NCI-H1105 (cell line): ENCODE data around the gene GRIA1.
"Not testable (repeated sequence)": the region's sequence is repeated elsewhere in the genome, so short reads cannot be mapped to it uniquely, and the experiment has no call there.

Experiments used
- DNase-seq: peaks from one replicate; lab custom pipeline; 2025; lab: John Stamatoyannopoulos, UW

The GRIA1 gene

DNA sequence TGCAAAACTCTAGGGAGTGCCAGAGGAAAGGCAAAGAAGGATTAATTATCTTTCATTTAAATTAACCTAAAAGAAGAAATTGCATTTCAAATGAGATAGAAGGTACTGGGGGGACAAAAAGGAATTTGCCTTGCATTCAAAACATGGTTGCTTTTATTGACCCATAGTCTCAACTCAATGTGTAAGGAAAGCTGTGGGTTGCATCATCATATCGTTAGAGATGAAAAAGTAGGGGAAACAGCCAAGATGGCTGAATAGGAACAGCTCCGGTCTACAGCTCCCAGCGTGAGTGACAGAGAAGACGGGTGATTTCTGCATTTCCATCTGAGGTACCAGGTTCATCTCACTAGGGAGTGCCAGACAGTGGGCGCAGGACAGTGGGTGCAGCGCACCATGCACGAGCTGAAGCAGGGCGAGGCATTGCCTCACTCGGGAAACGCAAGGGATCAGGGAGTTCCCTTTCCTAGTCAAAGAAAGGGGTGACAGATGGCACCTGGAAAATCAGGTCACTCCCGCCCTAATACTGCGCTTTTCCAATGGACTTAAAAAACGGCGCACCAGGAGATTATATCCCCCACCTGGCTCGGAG, 232.6 kb downstream of the GRIA1 start:
- DNase-seq = not testable (repeated sequence)

- no peak for DNase-seq
Observed at GRCh38 chr5:153742060-153742459, 251.6 kb downstream of the GRIA1 start.

GRCh38 chr5:153744751-153745150, 254.3 kb downstream of the GRIA1 start:
- DNase-seq = no peak

GRCh38 chr5:153745778-153746395, 255.4 kb downstream of the GRIA1 start:
- DNase-seq = no peak

DNA sequence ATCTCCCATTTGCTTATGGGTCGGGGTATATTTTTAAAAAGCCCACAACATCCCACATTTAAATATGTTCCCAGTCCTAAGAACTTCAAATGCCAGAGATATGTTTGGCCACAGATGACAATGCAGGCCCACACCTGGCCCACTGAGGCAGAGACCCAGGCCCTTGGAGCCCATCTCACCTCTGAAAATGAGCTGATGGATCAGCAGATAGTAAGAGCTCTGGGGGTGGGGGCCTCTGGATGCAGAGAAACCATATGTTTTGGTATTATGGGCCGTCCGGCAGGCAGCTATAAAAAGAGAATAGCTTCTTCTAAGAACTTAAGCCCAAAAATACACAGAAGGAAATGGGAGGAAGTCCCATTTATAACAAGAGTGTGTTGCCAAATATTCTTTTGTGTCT, 256.0 kb downstream of the GRIA1 start:
- DNase-seq = no peak

- DNase-seq = no peak
Observed at GRCh38 chr5:153748823-153749222, 258.4 kb downstream of the GRIA1 start.

DNA sequence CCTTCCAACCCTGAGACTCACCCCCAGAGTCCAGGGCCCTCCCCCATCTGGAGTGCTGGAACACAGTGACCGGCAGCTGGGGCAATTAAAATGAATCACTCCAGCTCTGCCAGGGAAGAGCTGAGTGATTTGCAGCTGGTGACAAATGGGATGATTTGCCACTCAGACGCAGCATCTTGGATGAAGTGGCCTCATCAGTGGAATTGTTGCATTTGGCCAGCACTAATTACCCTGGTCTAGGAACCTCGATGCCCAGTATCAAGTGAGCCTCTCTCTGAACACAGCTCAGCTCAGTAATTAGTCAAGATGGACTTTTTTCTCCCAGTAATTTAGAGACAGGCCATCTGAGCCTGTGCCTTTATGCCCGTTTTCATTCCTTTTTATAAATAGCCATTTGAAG, 259.5 kb downstream of the GRIA1 start:
- DNase-seq = peak; percentile 46

GRCh38 chr5:153751251-153751650, 260.8 kb downstream of the GRIA1 start:
- no peak for DNase-seq

GRCh38 chr5:153752890-153753289, 262.4 kb downstream of the GRIA1 start:
- no peak for DNase-seq

GRCh38 chr5:153753645-153754432, 263.4 kb downstream of the GRIA1 start:
- DNase-seq = no peak

GRCh38 chr5:153755913-153756500, 265.5 kb downstream of the GRIA1 start:
- DNase-seq = no peak

DNA sequence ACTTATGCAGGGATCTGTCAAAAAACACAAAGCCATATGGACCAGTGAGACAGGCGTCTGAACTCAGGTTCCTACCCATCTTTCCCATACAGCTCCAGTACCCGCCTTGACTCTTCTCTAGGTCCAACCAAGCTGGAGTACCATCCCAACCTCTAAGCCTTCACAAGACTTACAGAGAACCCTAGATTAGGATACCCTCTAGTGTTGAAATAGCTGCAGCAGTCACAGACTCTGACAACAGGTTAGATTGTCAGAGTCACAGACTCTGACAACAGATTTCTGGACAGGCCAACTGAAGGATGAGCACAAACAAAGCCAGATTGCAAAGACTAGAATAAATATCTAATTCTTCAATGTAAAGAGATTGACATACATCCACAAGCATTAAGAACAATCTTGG, 266.1 kb downstream of the GRIA1 start:
- DNase-seq = no peak

DNA sequence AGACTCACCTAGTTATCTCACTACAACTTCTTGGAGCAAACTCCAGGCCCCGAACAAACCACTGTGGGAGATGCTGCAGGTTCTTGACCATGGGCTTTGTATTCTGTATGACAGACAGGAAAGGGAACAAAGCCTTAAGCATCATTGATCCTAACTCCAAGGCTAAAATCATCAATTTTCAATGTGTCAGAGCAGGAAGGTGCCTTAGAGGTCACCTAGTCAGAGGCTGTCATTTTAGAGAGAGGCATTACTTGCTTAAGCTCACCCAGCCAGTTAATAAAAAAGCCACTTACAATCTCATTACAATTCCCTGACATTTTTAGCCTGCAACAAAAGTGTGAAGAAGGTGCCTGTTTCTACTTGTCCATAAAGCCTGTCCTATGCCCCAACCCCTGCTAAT, 275.5 kb downstream of the GRIA1 start:
- no peak for DNase-seq

DNA sequence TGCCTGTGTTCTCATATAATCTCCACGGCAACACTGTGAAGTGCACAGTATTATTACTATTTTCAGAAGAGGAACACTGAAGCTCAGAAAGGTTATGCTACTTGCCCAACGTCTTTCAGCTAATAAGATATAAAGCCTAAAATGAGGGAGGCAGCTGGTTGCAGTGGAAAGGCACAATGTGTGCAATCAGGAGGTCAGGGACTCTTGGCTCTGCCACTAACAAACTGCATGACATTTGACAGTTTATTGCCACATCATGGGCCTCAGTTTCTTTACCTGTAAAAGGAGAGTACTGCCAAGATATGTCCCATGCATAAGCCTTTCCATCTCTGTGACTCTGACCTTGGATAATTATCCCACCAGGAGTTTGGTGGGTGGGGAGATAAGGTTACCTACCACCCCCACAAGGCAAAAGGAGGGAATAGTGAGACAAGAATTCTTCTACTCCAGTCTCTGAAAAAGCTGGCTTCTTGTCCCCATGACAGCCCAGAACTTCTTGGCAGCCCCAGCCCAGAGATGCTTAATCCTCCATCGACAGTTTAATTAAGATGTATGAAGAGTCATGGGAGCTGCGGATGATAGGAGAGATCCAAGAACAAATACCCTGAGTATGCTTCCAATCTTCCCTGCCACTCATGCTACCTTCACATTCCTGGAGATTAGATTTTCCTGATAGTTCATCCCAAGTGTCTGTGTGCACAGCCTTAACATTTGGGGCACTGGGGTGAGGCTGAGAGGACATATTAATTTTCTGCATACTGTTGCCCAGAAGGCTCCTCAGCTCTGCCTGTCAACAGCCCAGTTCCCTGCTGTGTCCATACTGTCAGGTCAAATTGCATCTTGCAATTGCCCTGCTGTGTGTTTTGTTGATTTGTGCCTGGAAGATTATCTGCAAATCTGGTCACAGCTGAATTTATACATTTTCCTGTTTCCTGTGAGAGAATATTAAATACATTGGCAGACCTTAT, 277.0 kb downstream of the GRIA1 start:
- no peak for DNase-seq

- no peak for DNase-seq
Observed at GRCh38 chr5:153770066-153770465, 279.6 kb downstream of the GRIA1 start.

DNA sequence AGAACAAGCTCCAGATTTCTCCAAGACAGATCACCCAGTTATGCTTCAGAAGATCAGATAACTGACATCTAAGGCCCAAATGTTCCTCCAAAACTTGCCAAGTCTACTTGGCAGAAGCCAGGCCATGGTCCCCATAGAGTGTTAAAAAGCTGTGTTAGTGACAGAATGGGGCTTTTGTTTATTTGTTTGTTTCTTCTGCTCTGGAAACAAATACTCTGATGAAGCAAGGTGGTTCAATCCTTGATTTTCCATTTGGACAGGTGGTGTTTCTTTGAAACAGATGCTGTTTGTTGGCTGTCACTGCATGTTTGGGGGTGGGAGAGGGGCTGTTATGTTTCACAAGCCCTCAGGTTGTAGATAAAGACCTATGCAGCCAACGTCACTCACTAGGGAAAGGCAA, 284.2 kb downstream of the GRIA1 start:
- no peak for DNase-seq

DNA sequence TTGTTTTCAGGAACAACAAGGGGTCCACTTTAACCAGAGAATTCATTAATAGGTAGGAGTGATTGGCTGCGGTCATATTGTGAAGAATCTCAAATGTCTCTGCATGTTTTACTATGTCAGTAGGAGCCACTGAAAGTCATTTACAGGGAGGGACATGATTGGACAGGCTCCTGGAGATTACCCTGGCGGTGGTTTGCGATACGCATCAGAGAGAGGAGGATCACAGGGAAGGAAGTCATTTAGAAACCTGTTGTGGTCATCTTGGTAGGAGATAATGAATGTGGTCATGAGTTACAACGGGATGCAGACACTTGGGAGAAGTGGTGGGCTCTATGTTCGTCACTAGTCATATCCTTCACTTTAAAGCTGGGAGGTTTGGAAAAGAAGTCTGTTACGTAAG, 285.5 kb downstream of the GRIA1 start:
- no peak for DNase-seq

DNA sequence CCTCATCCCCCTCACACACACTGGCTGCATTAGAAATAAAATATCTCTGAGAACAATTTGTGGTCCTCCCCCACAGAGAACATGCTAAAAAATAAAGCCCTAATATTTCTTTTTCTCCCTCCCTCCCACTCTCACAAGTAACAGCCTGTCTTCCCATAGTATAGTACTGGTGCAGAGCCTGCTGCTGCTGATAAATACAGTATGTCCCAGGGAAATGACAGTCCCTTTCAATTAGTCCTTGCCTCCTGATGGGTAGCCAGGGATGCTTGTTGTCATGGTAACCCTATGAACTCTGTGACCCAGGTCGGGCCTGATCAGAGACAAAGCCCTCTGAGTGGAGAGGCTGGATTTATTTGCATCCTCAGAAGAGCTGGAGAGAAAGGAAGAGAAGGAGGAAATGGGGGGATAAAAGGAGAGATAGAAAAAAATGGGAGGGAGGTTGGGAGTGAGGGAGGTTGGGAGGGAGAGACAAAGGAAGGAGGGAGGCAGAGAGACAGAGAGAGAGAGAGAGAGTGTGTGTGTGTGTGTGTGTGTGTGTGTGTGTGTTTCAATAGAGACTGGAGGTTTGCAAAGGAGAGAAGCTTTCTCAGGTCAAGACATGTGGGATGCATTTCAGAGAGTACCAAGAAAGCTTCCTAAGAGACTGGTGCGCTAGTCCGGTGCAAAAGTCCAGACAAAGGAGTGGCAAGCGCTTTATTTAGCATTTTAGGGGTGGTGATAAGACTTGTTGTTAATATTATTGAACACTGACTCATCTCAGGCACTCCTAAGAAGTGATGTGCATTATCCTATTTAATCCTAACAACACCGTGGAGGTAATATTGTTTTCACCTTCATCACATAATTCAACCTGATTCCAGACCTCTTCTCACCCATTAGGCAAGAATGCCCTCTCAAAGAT, 287.5 kb downstream of the GRIA1 start:
- DNase-seq = no peak

GRCh38 chr5:153779836-153780235, 289.4 kb downstream of the GRIA1 start:
- DNase-seq = no peak

DNA sequence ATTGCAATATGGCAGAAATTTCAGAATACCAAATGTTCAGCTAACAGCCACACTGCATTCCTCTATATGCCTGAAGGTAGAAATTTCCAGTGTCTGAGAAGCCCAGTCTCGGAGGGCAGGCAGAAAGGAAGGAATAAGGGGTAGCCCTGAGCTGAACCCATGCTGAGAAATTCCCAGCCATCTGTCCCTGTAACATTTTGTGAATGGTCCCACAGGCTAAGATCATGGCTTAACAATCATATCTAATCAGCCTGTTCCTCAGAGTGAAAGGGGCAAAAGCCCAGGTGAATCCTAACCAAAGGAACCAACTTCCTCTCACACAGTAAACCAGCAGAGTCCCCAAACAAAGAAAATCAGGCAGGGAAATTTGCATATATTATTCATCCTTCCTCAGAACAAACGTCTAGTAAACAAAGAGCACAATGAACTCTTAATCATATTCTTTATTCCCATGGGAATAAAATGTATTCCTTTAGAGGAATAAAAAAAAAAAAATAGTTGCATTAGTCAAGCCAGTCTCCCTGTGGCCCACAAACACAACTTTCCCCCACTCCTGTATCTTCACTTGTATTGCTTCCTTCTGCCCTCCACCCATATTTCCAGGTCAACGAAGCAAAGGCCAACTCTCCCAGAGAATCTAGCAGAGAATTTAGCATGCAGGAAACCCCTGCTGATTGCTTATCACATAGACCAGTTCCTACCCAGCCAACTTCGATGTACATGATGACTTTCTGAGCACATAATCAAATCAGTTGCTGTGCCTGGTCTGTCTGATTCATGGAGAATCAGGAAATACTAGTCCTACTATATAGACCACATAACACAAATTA, 290.6 kb downstream of the GRIA1 start:
- no peak for DNase-seq
